RCC 7860 (cell line): ENCODE results near the gene MBNL3.

ENCODE experiments used
- DNase-seq: peaks from one replicate; pipeline ENCODE4 v3.0.0-alpha.2; 2015; ENCODE audit warnings: low spot score
- FAIRE-seq: peaks from 2 replicates; lab custom pipeline; 2012; peaks lifted over from hg19 to GRCh38; lab: Jason Lieb, UNC

MBNL3 gene

GRCh38 chrX:132488819-132489577 is at the start of gene MBNL3:
MBNL3 (minus strand) TSS chrX:132489038; CDS start chrX:132439611, 49,427 bp downstream.
- DNase-seq (no peak), FAIRE-seq (no peak)

- DNase-seq (no peak), FAIRE-seq (no peak)
Observed at GRCh38 chrX:132533409-132533808, 44.6 kb upstream of the MBNL3 start.

- no peak for FAIRE-seq
- DNase-seq, result no peak
Observed at GRCh38 chrX:132532913-132533312, 44.1 kb upstream of the MBNL3 start.

- no peak for FAIRE-seq
- DNase-seq, result no peak
Observed at GRCh38 chrX:132532097-132532496, 43.3 kb upstream of the MBNL3 start.

- DNase-seq, result no peak
- FAIRE-seq, result no peak
Observed at GRCh38 chrX:132520792-132521191, 32.0 kb upstream of the MBNL3 start.

GRCh38 chrX:132520213-132520612 is 31.4 kb upstream of the MBNL3 start:
- DNase-seq, result no peak
- FAIRE-seq, result no peak

GRCh38 chrX:132518401-132518800 is 29.6 kb upstream of the MBNL3 start:
- DNase-seq, result no peak
- no peak for FAIRE-seq

GRCh38 chrX:132508834-132509233 is 20.0 kb upstream of the MBNL3 start:
- DNase-seq, result no peak
- no peak for FAIRE-seq

- FAIRE-seq (no peak), DNase-seq (no peak)
Observed at GRCh38 chrX:132505116-132505515, 16.3 kb upstream of the MBNL3 start.

- FAIRE-seq (no peak), DNase-seq (no peak)
Observed at GRCh38 chrX:132504417-132504816, 15.6 kb upstream of the MBNL3 start.

- DNase-seq (no peak), FAIRE-seq (no peak)
Observed at GRCh38 chrX:132501606-132502005, 12.8 kb upstream of the MBNL3 start.

GRCh38 chrX:132497432-132497831 is 8.6 kb upstream of the MBNL3 start:
- DNase-seq (no peak), FAIRE-seq (no peak)

- DNase-seq (no peak), FAIRE-seq (no peak)
Observed at GRCh38 chrX:132493095-132493494, 4.3 kb upstream of the MBNL3 start.

GRCh38 chrX:132491191-132491590 is 2.4 kb upstream of the MBNL3 start:
- FAIRE-seq (no peak), DNase-seq (no peak)

GRCh38 chrX:132489578-132490419 is 961 bp upstream of the MBNL3 start:
- FAIRE-seq (no peak), DNase-seq (no peak)

- FAIRE-seq (no peak), DNase-seq (no peak)
Observed at GRCh38 chrX:132488180-132488705, 595 bp downstream of the MBNL3 start.

GRCh38 chrX:132486599-132487178 is 2.1 kb downstream of the MBNL3 start:
- DNase-seq, result no peak
- FAIRE-seq, result no peak

- FAIRE-seq (no peak), DNase-seq (no peak)
Observed at GRCh38 chrX:132483951-132484350, 4.9 kb downstream of the MBNL3 start.

GRCh38 chrX:132483488-132483887 is 5.3 kb downstream of the MBNL3 start:
- no peak for FAIRE-seq
- no peak for DNase-seq

GRCh38 chrX:132482632-132483031 is 6.2 kb downstream of the MBNL3 start:
- DNase-seq (no peak), FAIRE-seq (no peak)

GRCh38 chrX:132481449-132481848 is 7.4 kb downstream of the MBNL3 start:
- DNase-seq (no peak), FAIRE-seq (no peak)
